GM12874 (cell line): Measurements from ENCODE around the gene BCL2L15.

Experiments
- CTCF ChIP-seq: IDR thresholded peaks from 2 replicates; pipeline ENCODE4 v1.5.1; 2011; ENCODE audit warnings: low read depth, mild to moderate bottlenecking, control low read depth, low read length, moderate library complexity; ENCODE audit not compliant: insufficient read depth

Gene BCL2L15

DNA sequence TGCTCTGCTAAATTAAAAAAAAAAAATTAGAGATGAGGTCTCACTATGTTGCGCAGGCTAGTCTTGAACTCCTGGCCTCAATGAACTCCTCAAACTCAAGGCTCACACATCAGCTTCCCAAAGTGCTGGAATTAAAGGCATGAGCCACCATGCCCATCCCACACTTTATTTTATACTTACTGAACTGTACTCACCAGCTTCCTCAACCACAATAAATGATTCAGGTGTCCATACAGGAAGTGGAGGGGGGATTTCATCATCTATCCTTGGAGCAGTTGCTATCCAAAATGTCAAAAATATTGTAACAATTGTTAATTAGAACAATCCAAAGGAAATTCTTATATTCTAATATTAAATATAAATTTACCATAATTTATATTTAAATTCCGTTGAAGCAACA, 52.7 kb downstream of the BCL2L15 start:
- no peak for TF ChIP-seq CTCF
